Measurements from ENCODE around the gene RING1.

The RING1 gene

DNA sequence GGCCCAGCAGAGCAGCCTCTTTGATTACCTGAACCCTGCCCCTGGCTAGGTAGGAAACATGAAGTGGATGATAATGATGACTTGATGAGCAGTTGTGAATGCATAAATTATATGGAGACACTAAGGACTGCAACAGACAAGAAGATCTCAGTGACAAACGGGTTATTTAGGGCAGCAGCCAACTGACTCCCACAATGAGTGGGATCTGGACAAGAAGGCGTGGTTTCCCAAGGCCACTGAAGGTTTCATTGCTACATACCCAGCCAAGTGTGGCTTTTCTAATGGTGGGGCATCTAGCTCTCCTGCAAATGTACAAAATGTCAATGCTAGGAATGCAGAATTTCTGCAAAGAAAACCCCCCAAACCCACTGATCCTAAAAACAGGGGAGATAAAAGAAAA, 29.4 kb downstream of the RING1 start:
- in situ Hi-C loops (cut with MboI; ENCODE audit: low sequenced_read_pairs) = no loop called here

- in situ Hi-C loops (cut with MboI; ENCODE audit: low sequenced_read_pairs) = loop anchor here (10.0 kb wide), 1 partner anchor 107 kb away; no protein-coding TSS in a partner anchor
Measured at GRCh38 chr6:33241968-33242367, 33.7 kb downstream of the RING1 start.

DNA sequence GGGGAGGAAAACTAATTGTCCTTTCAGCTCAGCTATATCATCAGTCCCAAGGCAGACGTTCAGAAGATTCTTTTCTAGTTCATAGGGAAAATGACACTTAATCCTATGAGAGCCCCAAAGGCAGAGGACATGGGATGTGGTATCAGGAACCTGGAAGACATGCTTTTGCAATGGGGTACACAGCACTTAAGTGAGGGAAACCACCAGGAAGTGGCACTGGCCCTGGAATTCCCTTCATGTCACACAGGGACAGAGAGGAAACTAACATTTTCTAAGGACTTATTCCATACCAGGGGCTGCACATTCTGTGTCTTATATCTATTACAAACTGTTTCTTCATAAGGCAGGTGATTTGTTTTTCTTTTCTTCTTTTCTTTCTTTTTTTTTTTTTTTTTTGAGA, 35.2 kb downstream of the RING1 start:
- in situ Hi-C loops (cut with MboI; ENCODE audit: low sequenced_read_pairs) = loop anchor here (10.0 kb wide), 1 partner anchor 109 kb away; no protein-coding TSS in a partner anchor

DNA sequence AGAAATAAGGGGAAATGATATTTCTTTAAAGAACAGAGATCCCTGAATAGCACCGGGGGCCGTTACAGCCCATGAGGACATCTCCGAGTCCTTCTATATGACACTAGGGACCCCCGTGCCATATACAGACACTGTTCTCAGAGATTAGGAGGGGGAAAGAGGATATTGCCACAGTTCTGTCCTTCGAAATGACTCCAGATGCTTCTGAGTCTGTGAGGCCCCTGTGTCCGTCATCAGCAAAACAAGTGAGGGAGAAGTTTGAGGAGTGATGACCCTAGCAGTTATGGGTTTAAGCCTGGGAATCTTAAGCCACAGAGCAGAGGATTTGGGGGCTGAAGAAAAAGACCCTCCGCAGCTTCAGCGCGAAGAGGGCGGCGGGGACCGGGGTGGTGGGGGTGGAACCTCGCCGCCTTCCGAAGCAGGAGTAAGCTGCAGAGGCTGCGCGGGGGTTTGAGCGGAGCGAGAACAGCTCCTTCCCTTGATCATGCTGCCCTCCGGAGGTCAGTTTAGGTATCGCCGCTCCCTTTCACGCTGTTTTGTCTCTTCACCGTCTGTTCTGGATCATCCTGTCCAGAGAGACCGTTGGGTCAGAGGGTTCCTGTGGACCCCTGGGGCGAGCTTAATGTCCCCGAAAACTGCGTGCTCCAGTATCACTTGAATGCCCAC, 39.8 kb downstream of the RING1 start:
- in situ Hi-C loops (cut with MboI; ENCODE audit: low sequenced_read_pairs) = loop anchor here (10.0 kb wide), 1 partner anchor 113 kb away; no protein-coding TSS in a partner anchor

- in situ Hi-C loops (cut with MboI; ENCODE audit: low sequenced_read_pairs) = loop anchor here (10.0 kb wide), 1 partner anchor 114 kb away; no protein-coding TSS in a partner anchor
Measured at GRCh38 chr6:33248643-33248931, 40.3 kb downstream of the RING1 start.

DNA sequence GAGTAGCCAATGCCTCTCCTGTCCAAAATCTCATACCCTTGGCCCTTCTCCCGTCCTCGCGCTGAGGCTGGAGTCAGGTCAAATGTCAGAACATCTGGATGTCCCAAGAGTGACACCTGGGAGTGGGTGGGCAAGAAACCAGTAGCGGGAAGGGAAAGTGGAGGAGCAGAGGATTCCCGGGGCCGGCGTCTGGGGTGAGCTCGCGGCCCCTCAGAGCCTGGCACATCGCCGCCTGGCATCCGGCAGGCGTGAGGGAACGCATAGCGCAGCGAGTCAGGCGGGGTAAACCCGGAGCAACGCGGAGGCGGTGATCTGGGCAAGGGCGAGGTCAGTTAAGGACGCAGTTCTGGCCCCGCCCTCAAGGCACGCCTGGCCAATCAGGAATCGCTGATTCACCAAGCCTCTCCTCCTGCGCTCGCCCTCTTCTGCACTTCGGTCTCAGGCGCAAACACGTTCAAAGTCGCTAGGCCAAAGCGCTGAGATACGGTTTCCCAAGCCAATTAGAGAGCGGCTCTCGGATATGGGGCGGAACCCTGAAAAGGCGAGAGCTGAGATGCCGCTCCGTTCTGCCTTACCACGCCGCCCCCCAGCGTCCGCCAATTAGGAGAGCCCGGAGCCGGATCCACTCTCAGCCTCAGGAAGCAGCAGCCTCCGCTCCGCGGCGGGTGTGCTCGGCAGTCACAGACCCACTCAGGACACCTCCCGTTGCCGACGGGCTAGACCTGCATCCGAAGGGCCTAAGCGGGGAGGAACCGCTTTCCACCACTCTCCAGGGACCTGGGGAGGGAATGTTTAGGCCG, 40.8 kb downstream of the RING1 start:
- in situ Hi-C loops (cut with MboI; ENCODE audit: low sequenced_read_pairs) = loop anchor here (10.0 kb wide), 1 partner anchor 114 kb away; no protein-coding TSS in a partner anchor

- in situ Hi-C loops (cut with MboI; ENCODE audit: low sequenced_read_pairs) = loop anchor here (10.0 kb wide), 1 partner anchor 115 kb away; no protein-coding TSS in a partner anchor
Measured at GRCh38 chr6:33249732-33250630, 41.7 kb downstream of the RING1 start.

GRCh38 chr6:33250731-33251130, 42.4 kb downstream of the RING1 start:
- in situ Hi-C loops (cut with MboI; ENCODE audit: low sequenced_read_pairs) = no loop called here

DNA sequence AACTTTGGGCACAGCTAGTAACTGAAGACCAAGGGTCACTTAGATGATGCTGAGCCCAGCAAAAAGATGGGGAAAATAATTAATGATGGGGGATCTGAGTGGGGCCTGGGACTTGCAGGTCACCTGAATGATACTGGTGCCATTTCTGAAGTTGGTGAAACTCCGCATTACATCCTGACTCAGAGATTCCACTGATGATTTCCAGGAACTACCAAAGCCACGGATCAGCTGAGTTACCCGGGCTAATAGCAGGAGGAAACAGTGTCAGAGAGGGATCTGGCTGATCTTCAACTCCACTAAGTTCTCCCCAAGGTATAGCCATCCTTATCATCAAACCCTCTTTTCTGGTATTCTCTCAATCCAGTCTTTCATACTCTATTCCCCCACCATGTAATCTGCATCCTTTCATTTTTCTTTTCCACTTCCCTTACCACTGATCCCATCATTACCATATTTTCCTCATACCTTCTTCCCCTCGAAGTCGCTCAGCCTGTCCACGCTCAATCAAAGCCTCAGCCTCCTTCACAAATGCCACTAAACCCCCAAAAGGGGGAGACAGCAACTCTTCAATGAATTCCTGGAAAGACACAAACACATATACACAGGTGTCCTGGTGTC, 43.2 kb downstream of the RING1 start:
- in situ Hi-C loops (cut with MboI; ENCODE audit: low sequenced_read_pairs) = no loop called here

DNA sequence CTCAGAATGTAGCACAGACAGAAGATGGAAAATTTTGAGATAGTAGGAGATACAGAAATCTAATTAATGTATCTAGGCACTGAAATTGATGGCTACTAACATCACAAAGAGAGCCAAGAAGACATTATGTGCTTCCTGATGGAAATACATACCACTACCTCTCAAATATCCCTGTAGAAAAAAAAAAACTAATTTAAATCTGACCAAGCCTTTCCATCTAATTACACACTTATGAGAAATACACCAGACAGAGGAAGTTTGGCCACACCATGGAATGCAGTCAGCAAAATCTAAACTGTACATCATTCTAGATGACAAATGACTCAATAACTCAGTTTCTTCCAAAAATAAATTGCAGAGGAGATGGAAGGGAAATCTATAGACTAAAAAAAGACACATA, 44.5 kb downstream of the RING1 start:
- in situ Hi-C loops (cut with MboI; ENCODE audit: low sequenced_read_pairs) = no loop called here

DNA sequence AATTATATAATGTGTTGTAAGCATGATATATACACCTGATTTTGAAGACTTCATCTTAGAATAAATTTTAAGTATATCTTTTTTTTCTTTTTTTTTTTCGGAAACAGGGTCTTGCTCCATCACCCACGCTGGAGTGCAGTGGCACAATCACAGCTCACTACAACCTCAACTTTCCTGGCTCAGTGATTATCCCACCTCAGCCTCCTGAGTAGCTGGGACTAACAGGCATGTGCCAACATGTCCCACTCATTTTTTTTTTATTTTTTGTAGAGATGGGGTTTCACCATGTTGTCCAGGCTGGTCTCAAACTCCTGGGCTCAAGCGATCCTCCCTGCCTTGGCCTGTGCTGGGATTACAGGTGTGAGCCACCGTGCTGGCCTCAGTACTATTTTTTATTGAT, 46.3 kb downstream of the RING1 start:
- in situ Hi-C loops (cut with MboI; ENCODE audit: low sequenced_read_pairs) = no loop called here

- in situ Hi-C loops (cut with MboI; ENCODE audit: low sequenced_read_pairs) = no loop called here
Measured at GRCh38 chr6:33259032-33259431, 50.7 kb downstream of the RING1 start.
